Measurements from ENCODE around the gene SENP3. TPM values are rescaled to one million over a fixed set of nuclear protein-coding genes. Genes with fewer than 3 reads are reported as not detected.
A peak's percentile ranks its signal among the peaks of the same experiment; 100 is the strongest.

The SENP3 gene
- total RNA-seq, 1 donor from 2014 or later, result 51.5 TPM

DNA sequence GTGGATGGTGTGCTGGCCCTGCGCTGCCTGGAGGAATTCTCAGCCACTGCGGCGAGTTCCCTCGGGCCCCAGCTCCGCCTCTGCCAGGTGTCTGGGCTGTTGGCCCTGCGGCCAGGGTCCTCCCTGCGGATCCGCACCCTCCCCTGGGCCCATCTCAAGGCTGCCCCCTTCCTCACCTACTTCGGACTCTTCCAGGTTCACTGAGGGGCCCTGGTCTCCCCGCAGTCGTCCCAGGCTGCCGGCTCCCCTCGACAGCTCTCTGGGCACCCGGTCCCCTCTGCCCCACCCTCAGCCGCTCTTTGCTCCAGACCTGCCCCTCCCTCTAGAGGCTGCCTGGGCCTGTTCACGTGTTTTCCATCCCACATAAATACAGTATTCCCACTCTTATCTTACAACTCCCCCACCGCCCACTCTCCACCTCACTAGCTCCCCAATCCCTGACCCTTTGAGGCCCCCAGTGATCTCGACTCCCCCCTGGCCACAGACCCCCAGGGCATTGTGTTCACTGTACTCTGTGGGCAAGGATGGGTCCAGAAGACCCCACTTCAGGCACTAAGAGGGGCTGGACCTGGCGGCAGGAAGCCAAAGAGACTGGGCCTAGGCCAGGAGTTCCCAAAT is 4.5 kb upstream of the SENP3 start:
- TF ChIP-seq, protein P1, sequence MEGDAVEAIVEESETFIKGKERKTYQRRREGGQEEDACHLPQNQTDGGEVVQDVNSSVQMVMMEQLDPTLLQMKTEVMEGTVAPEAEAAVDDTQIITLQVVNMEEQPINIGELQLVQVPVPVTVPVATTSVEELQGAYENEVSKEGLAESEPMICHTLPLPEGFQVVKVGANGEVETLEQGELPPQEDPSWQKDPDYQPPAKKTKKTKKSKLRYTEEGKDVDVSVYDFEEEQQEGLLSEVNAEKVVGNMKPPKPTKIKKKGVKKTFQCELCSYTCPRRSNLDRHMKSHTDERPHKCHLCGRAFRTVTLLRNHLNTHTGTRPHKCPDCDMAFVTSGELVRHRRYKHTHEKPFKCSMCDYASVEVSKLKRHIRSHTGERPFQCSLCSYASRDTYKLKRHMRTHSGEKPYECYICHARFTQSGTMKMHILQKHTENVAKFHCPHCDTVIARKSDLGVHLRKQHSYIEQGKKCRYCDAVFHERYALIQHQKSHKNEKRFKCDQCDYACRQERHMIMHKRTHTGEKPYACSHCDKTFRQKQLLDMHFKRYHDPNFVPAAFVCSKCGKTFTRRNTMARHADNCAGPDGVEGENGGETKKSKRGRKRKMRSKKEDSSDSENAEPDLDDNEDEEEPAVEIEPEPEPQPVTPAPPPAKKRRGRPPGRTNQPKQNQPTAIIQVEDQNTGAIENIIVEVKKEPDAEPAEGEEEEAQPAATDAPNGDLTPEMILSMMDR (IDR thresholded peaks at IDR 0.05; ENCODE audit: unreplicated experiment), result no peak
- no peak overlapping the region for H3K27ac Mint-ChIP-seq
- no peaks in the 10 kb centered on the region for H3K36me3 Mint-ChIP-seq
- no peaks in the 10 kb centered on the region for H3K9me3 Mint-ChIP-seq
- peaks cover 40% of the 10 kb centered on the region for H3K4me1 Mint-ChIP-seq
- H3K4me3 Mint-ChIP-seq, result no peak overlapping the region
- no peaks in the 10 kb centered on the region for H3K27me3 Mint-ChIP-seq (ENCODE audit: low read depth)
- no peak for DNase-seq (ENCODE audit: low spot score in 2 of 2, unreplicated experiment in 2 of 2)

DNA sequence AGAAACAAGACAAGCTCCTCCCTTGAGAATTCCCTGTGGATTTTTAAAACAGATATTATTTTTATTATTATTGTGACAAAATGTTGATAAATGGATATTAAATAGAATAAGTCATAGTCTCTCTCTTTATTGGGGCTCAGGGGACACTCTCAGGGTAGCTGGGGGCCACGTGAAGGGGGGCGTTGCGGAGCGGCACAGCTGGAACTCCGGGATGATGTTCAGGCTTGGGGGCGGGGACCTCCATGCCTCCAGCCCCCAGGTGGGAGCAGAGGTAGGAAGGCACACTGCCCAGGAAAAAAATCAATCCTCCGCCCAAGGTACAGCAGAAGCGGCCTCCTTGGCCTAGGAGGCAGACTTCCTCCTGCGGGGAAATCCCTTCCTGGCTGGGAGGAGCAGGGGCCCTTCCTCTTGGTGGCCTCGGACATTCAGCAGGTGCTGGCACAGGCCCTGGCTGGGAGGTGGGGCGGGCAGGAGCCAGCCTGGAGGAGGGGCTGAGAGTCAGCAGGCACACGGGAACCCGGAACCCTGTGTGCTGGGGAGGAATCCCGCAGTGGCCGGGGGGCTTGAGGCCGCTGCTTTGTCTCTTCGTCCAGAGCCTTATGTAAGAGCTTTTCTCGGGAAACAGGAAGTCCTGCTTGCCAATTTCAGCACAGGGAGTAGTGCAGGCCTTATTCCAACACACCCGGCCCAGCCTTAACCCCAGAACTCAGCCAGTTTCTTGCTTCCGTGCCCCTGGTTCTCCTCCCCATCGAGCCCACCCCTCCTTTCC is 3.8 kb upstream of the SENP3 start:
- H3K4me1 Mint-ChIP-seq, result peaks cover 47% of the 10 kb centered on the region
- H3K27ac Mint-ChIP-seq, result peak overlapping the region; percentile 95
- H3K27me3 Mint-ChIP-seq (ENCODE audit: low read depth), result no peaks in the 10 kb centered on the region
- no peak for DNase-seq (ENCODE audit: low spot score in 2 of 2, unreplicated experiment in 2 of 2)
- peaks cover 3% of the 10 kb centered on the region for H3K36me3 Mint-ChIP-seq
- no peaks in the 10 kb centered on the region for H3K9me3 Mint-ChIP-seq
- peak overlapping the region; percentile 47 for H3K4me3 Mint-ChIP-seq
- TF ChIP-seq, protein P1 (IDR thresholded peaks at IDR 0.05; ENCODE audit: unreplicated experiment), result no peak

DNA sequence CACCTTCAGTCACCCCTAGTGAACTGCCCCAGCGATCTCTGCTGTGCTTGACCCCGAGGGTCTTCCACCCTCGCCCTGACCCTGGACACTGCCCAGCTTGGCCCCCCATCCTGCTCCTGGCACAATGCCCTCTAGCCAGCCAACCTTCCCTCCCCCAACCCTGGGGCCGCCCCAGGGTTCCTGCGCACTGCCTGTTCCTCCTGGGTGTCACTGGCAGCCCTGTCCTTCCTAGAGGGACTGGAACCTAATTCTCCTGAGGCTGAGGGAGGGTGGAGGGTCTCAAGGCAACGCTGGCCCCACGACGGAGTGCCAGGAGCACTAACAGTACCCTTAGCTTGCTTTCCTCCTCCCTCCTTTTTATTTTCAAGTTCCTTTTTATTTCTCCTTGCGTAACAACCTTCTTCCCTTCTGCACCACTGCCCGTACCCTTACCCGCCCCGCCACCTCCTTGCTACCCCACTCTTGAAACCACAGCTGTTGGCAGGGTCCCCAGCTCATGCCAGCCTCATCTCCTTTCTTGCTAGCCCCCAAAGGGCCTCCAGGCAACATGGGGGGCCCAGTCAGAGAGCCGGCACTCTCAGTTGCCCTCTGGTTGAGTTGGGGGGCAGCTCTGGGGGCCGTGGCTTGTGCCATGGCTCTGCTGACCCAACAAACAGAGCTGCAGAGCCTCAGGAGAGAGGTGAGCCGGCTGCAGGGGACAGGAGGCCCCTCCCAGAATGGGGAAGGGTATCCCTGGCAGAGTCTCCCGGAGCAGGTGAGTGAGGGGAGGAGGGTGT is 3.0 kb upstream of the SENP3 start, which contains the start of gene TNFSF13:
TSS of gene TNFSF13 (plus strand) at position 207 of the 776 bp plus-strand sequence. CDS start at position 497, 290 bp downstream.
- Mint-ChIP-seq H3K36me3 (peaks cover 3% of the 10 kb centered on the region), H3K27me3 (ENCODE audit: low read depth) (no peaks in the 10 kb centered on the region), H3K4me1 (peaks cover 48% of the 10 kb centered on the region), H3K27ac (peak within 1 kb of the TSS; percentile 95), H3K9me3 (no peaks in the 10 kb centered on the region), H3K4me3 (peak within 1 kb of the TSS; percentile 93)
- no peak for DNase-seq (ENCODE audit: low spot score in 2 of 2, unreplicated experiment in 2 of 2)
- TF ChIP-seq, protein P1 (IDR thresholded peaks at IDR 0.05; ENCODE audit: unreplicated experiment), result no peak

DNA sequence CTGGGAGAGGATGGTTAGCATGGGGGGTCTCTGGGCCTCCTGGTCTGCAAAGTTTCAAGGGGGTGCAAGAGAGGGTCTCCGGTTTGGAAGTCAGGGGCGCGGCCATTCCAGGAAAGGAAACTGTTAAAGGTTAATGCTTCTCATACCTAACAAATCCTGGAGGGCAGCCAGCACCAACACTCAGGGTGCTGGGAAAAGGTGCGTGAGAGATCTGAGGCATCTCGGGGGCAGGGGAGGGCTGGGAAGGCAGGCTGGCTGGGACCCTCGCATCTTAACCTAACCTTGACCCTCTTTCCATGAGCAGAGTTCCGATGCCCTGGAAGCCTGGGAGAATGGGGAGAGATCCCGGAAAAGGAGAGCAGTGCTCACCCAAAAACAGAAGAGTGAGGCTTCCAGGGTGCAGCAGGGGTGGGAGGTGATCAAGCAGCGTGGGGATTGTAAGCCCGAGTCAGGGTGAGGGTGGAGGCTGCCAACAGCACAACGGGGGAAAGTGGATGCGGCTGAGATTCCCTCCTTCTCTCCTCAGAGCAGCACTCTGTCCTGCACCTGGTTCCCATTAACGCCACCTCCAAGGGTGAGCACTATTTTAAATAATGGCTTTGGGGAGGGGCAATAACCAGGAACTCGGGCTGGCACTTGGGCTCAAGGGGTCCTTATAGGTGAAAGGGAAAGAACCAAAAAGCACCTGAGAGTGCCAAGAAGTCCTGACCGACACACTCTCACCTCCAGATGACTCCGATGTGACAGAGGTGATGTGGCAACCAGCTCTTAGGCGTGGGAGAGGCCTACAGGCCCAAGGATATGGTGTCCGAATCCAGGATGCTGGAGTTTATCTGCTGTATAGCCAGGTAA is 2.2 kb upstream of the SENP3 start:
- Mint-ChIP-seq H3K27me3 (ENCODE audit: low read depth) (no peaks in the 10 kb centered on the region), H3K4me3 (peak overlapping the region; percentile 93), H3K36me3 (peaks cover 6% of the 10 kb centered on the region), H3K9me3 (no peaks in the 10 kb centered on the region), H3K4me1 (peaks cover 54% of the 10 kb centered on the region), H3K27ac (peak overlapping the region; percentile 98)
- TF ChIP-seq, protein P1 (IDR thresholded peaks at IDR 0.05; ENCODE audit: unreplicated experiment), result no peak
- DNase-seq (ENCODE audit: low spot score in 2 of 2, unreplicated experiment in 2 of 2), result no peak

Data from mesothelial cell of epicardium (in vitro differentiated cells).